ENCODE results near the gene GNB5.

Gene GNB5

DNA sequence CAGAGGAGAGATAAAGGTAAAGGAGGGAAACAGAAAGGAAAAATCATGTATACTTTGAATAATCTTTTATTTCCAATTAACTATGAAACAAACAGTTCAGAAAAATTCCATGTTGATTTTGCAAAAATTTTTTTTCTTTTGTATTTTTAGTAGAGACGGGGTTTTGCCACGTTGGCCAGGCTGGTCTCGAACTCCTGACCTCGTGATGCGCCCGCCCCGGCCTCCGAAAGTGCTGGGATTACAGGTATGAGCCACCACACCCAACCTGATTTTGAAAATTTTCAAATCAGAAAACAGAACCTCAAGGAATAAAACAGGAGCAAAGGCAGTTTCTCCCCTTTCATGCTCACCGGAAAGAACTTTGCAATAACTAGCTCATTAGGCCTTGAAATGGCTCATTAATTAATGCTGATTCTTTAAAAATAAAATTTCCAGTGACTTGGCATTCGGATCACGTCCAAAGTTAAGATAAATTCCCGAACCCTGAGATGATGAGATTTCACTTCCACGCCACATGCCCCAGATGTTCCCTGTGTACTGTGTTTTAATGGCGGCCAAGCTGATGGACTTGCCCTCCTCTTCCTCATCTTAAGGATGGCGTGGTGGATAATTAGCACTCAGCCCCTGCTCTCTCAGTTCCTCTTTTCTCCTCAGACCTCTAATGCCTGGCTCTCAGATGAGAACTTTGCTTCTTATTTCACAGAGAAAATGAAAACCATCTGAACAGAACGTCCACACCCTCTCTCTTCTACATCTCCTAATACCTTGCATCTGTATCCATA lies 89.5 kb downstream of the GNB5 start:
- no peak overlapping the region for H2BK15ac ChIP-seq (ENCODE audit: low read length)
- H3K4me1 ChIP-seq (ENCODE audit: control insufficient read depth in 2 of 2, insufficient read depth in 1 of 2, low read depth in 1 of 2, low read length in 2 of 2): no peaks in the 10 kb centered on the region
- WGBS, 2 donors (ENCODE audit: extremely low coverage in 2 of 2, insufficient read length in 2 of 2, insufficient replicate concordance in 1 of 2): no CpG with 5 or more reads among the region's 16 CpGs

GRCh38 chr15:52100807-52101442 lies 90.3 kb downstream of the GNB5 start:
- Histone ChIP-seq H2BK120ac (ENCODE audit: low read depth, low read length) (no peak overlapping the region), H2BK15ac (ENCODE audit: low read length) (no peak overlapping the region), H2AFZ (ENCODE audit: low read length) (no peak overlapping the region), H3K27ac (replicated peaks; ENCODE audit: low read length) (no peak overlapping the region), H3K27me3 (ENCODE audit: control insufficient read depth in 3 of 3, insufficient read depth in 3 of 3, low read depth in 1 of 3, low read length in 3 of 3) (no peaks in the 10 kb centered on the region), H3K23ac (ENCODE audit: low read depth, low read length, poor library complexity) (no peak overlapping the region), H3K4me1 (ENCODE audit: control insufficient read depth in 2 of 2, insufficient read depth in 1 of 2, low read depth in 1 of 2, low read length in 2 of 2) (no peaks in the 10 kb centered on the region), H4K8ac (ENCODE audit: low read depth, low read length) (no peak overlapping the region), H3K4me3 (ENCODE audit: low read length in 2 of 2) (no peak overlapping the region), H2BK12ac (ENCODE audit: low read length) (no peak overlapping the region), H3K79me1 (ENCODE audit: low read depth, low read length) (no peaks in the 10 kb centered on the region), H3K36me3 (replicated peaks in 1 of 2; ENCODE audit: control insufficient read depth in 2 of 2, insufficient read depth in 2 of 2, low read length in 2 of 2) (no peaks in the 10 kb centered on the region), H3K14ac (ENCODE audit: low read length) (no peak overlapping the region), H3K9me3 (replicated peaks in 1 of 2; ENCODE audit: control insufficient read depth in 2 of 2, insufficient read depth in 1 of 2, low read depth in 1 of 2, low read length in 2 of 2) (no peaks in the 10 kb centered on the region), H3K4me2 (ENCODE audit: insufficient read depth, low read length, poor library complexity, severe bottlenecking) (no peak overlapping the region), H2BK5ac (ENCODE audit: low read length) (no peak overlapping the region), H3K18ac (ENCODE audit: low read length) (no peak overlapping the region), H3K4ac (ENCODE audit: low read length) (no peak overlapping the region), H3K9ac (ENCODE audit: low read depth, low read length, poor library complexity) (no peak overlapping the region), H2AK5ac (ENCODE audit: low read depth, low read length) (no peak overlapping the region), H4K91ac (ENCODE audit: low read depth, low read length, poor library complexity) (no peak overlapping the region)
- DNase-seq (ENCODE audit: low spot score): no peak
- no CpG with 5 or more reads among the region's 6 CpGs for WGBS, 2 donors (ENCODE audit: extremely low coverage in 2 of 2, insufficient read length in 2 of 2, insufficient replicate concordance in 1 of 2)

More for the DNA sequence above, 89.5 kb downstream of the GNB5 start:
- no peak overlapping the region for H3K4ac ChIP-seq (ENCODE audit: low read length)
- no peak overlapping the region for H3K4me2 ChIP-seq (ENCODE audit: insufficient read depth, low read length, poor library complexity, severe bottlenecking)
- no peak overlapping the region for H3K27ac ChIP-seq (replicated peaks; ENCODE audit: low read length)
- H3K79me1 ChIP-seq (ENCODE audit: low read depth, low read length): no peaks in the 10 kb centered on the region
- no peaks in the 10 kb centered on the region for H3K36me3 ChIP-seq (replicated peaks in 1 of 2; ENCODE audit: control insufficient read depth in 2 of 2, insufficient read depth in 2 of 2, low read length in 2 of 2)
- no peak for DNase-seq (ENCODE audit: low spot score)
- no peak overlapping the region for H2AK5ac ChIP-seq (ENCODE audit: low read depth, low read length)
- H3K9ac ChIP-seq (ENCODE audit: low read depth, low read length, poor library complexity): no peak overlapping the region
- no peak overlapping the region for H3K14ac ChIP-seq (ENCODE audit: low read length)
- H3K23ac ChIP-seq (ENCODE audit: low read depth, low read length, poor library complexity): no peak overlapping the region
- no peak overlapping the region for H3K4me3 ChIP-seq (ENCODE audit: low read length in 2 of 2)
- H2BK12ac ChIP-seq (ENCODE audit: low read length): no peak overlapping the region
- H3K27me3 ChIP-seq (ENCODE audit: control insufficient read depth in 3 of 3, insufficient read depth in 3 of 3, low read depth in 1 of 3, low read length in 3 of 3): no peaks in the 10 kb centered on the region
- H3K9me3 ChIP-seq (replicated peaks in 1 of 2; ENCODE audit: control insufficient read depth in 2 of 2, insufficient read depth in 1 of 2, low read depth in 1 of 2, low read length in 2 of 2): no peaks in the 10 kb centered on the region
- H3K18ac ChIP-seq (ENCODE audit: low read length): no peak overlapping the region
- no peak overlapping the region for H2BK5ac ChIP-seq (ENCODE audit: low read length)
- no peak overlapping the region for H4K91ac ChIP-seq (ENCODE audit: low read depth, low read length, poor library complexity)
- H4K8ac ChIP-seq (ENCODE audit: low read depth, low read length): no peak overlapping the region
- H2AFZ ChIP-seq (ENCODE audit: low read length): no peak overlapping the region
- H2BK120ac ChIP-seq (ENCODE audit: low read depth, low read length): no peak overlapping the region

- no peak overlapping the region for H3K23ac ChIP-seq (ENCODE audit: low read depth, low read length, poor library complexity)
Observed at GRCh38 chr15:52099651-52100272, 91.4 kb downstream of the GNB5 start.

DNA sequence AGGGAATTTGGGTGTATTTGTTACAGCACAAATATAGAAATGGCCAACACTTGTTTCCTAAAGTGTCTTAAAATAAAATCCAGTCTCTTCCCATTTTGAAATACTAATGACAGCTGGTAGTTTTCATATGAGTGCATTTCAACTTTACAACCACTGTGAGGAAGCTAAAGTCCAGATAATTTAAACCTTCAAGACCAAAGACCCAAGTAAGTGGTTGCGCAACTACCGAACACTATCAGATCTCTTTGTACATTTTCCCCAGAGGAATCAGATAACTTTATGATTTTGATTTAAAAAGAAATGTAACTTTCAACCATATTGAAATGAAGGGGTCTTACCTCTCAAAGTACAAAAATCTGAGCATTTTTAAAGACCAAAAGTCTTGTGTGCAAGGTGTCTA lies 92.9 kb downstream of the GNB5 start:
- no peaks in the 10 kb centered on the region for H3K36me3 ChIP-seq (replicated peaks in 1 of 2; ENCODE audit: control insufficient read depth in 2 of 2, insufficient read depth in 2 of 2, low read length in 2 of 2)
- no peak overlapping the region for H3K4me2 ChIP-seq (ENCODE audit: insufficient read depth, low read length, poor library complexity, severe bottlenecking)
- no peak overlapping the region for H4K91ac ChIP-seq (ENCODE audit: low read depth, low read length, poor library complexity)
- H2AK5ac ChIP-seq (ENCODE audit: low read depth, low read length): no peak overlapping the region
- H4K8ac ChIP-seq (ENCODE audit: low read depth, low read length): no peak overlapping the region
- no peak for DNase-seq (ENCODE audit: low spot score)
- no peak overlapping the region for H2BK5ac ChIP-seq (ENCODE audit: low read length)
- H3K79me1 ChIP-seq (ENCODE audit: low read depth, low read length): no peaks in the 10 kb centered on the region
- H2BK120ac ChIP-seq (ENCODE audit: low read depth, low read length): no peak overlapping the region
- no peak overlapping the region for H2BK12ac ChIP-seq (ENCODE audit: low read length)
- H3K9me3 ChIP-seq (replicated peaks in 1 of 2; ENCODE audit: control insufficient read depth in 2 of 2, insufficient read depth in 1 of 2, low read depth in 1 of 2, low read length in 2 of 2): no peaks in the 10 kb centered on the region
- no peak overlapping the region for H3K9ac ChIP-seq (ENCODE audit: low read depth, low read length, poor library complexity)
- no CpG with 5 or more reads among the region's 2 CpGs for WGBS, 2 donors (ENCODE audit: extremely low coverage in 2 of 2, insufficient read length in 2 of 2, insufficient replicate concordance in 1 of 2)
- H3K18ac ChIP-seq (ENCODE audit: low read length): no peak overlapping the region
- no peak overlapping the region for H3K4ac ChIP-seq (ENCODE audit: low read length)
- no peaks in the 10 kb centered on the region for H3K27me3 ChIP-seq (ENCODE audit: control insufficient read depth in 3 of 3, insufficient read depth in 3 of 3, low read depth in 1 of 3, low read length in 3 of 3)
- no peak overlapping the region for H3K14ac ChIP-seq (ENCODE audit: low read length)
- no peak overlapping the region for H2AFZ ChIP-seq (ENCODE audit: low read length)
- H2BK15ac ChIP-seq (ENCODE audit: low read length): no peak overlapping the region
- no peak overlapping the region for H3K23ac ChIP-seq (ENCODE audit: low read depth, low read length, poor library complexity)
- peaks cover 0 to 2% of the 10 kb centered on the region in 2 donors for H3K4me1 ChIP-seq (ENCODE audit: control insufficient read depth in 2 of 2, insufficient read depth in 1 of 2, low read depth in 1 of 2, low read length in 2 of 2)
- H3K4me3 ChIP-seq (ENCODE audit: low read length in 2 of 2): no peak overlapping the region
- H3K27ac ChIP-seq (replicated peaks; ENCODE audit: low read length): no peak overlapping the region

More at GRCh38 chr15:52099651-52100272, 91.4 kb downstream of the GNB5 start:
- H2BK120ac ChIP-seq (ENCODE audit: low read depth, low read length): no peak overlapping the region
- H3K9me3 ChIP-seq (replicated peaks in 1 of 2; ENCODE audit: control insufficient read depth in 2 of 2, insufficient read depth in 1 of 2, low read depth in 1 of 2, low read length in 2 of 2): no peaks in the 10 kb centered on the region
- no peak for DNase-seq (ENCODE audit: low spot score)
- H3K4me2 ChIP-seq (ENCODE audit: insufficient read depth, low read length, poor library complexity, severe bottlenecking): no peak overlapping the region
- H4K8ac ChIP-seq (ENCODE audit: low read depth, low read length): no peak overlapping the region
- H2BK5ac ChIP-seq (ENCODE audit: low read length): no peak overlapping the region
- H2BK12ac ChIP-seq (ENCODE audit: low read length): no peak overlapping the region
- no peaks in the 10 kb centered on the region for H3K27me3 ChIP-seq (ENCODE audit: control insufficient read depth in 3 of 3, insufficient read depth in 3 of 3, low read depth in 1 of 3, low read length in 3 of 3)
- no peak overlapping the region for H4K91ac ChIP-seq (ENCODE audit: low read depth, low read length, poor library complexity)
- H3K4me1 ChIP-seq (ENCODE audit: control insufficient read depth in 2 of 2, insufficient read depth in 1 of 2, low read depth in 1 of 2, low read length in 2 of 2): peaks cover 0 to under 1% of the 10 kb centered on the region in 2 donors
- H3K27ac ChIP-seq (replicated peaks; ENCODE audit: low read length): no peak overlapping the region
- H3K14ac ChIP-seq (ENCODE audit: low read length): no peak overlapping the region
- H3K4me3 ChIP-seq (ENCODE audit: low read length in 2 of 2): no peak overlapping the region
- no peaks in the 10 kb centered on the region for H3K79me1 ChIP-seq (ENCODE audit: low read depth, low read length)
- no peak overlapping the region for H3K9ac ChIP-seq (ENCODE audit: low read depth, low read length, poor library complexity)
- H3K4ac ChIP-seq (ENCODE audit: low read length): no peak overlapping the region
- H3K36me3 ChIP-seq (replicated peaks in 1 of 2; ENCODE audit: control insufficient read depth in 2 of 2, insufficient read depth in 2 of 2, low read length in 2 of 2): no peaks in the 10 kb centered on the region
- H3K18ac ChIP-seq (ENCODE audit: low read length): no peak overlapping the region
- WGBS, 2 donors (ENCODE audit: extremely low coverage in 2 of 2, insufficient read length in 2 of 2, insufficient replicate concordance in 1 of 2): 100% methylated on average over 1 of the region's 15 CpGs; no CpG with 5 or more reads in 1 of the 2 donors
- H2AK5ac ChIP-seq (ENCODE audit: low read depth, low read length): no peak overlapping the region
- no peak overlapping the region for H2AFZ ChIP-seq (ENCODE audit: low read length)
- H2BK15ac ChIP-seq (ENCODE audit: low read length): no peak overlapping the region
